Measurements from ENCODE around the gene RAF1. TPM values are rescaled to one million over a fixed set of nuclear protein-coding genes. Genes with fewer than 3 reads are reported as not detected.

RAF1 gene
- total RNA-seq, 1 experiment from 2014 or later: 64.3 TPM

GRCh38 chr3:12579456-12579855, 84.5 kb downstream of the RAF1 start:
- Histone ChIP-seq H3K9me2 (ENCODE audit: insufficient read depth) (no peaks in the 10 kb centered on the region), H3K9ac (ENCODE audit: low read length) (no peak overlapping the region), H3K9me3 (ENCODE audit: control insufficient read depth in 1 of 2, insufficient read depth in 1 of 2, low read depth in 1 of 2, low read length in 2 of 2) (no peaks in the 10 kb centered on the region), H2AFZ (ENCODE audit: low read depth, low read length, poor library complexity, severe bottlenecking) (no peak overlapping the region), H3K4me1 (ENCODE audit: control insufficient read depth in 1 of 2, insufficient read depth in 2 of 2, low read length in 2 of 2) (no peaks in the 10 kb centered on the region), H3K4me2 (ENCODE audit: low read length) (no peak overlapping the region), H3K4me3 (replicated peaks in 1 of 2; ENCODE audit: low read depth in 1 of 2, low read length in 2 of 2) (no peak overlapping the region), H3K79me2 (ENCODE audit: insufficient read depth, low read length) (no peaks in the 10 kb centered on the region; the same call in 1 of the 2 replicates), H3K27me3 (ENCODE audit: insufficient read depth, low read length) (no peaks in the 10 kb centered on the region), H4K20me1 (ENCODE audit: insufficient read depth) (no peaks in the 10 kb centered on the region; the same call in 1 of the 2 replicates), H3K36me3 (ENCODE audit: control insufficient read depth in 1 of 2, insufficient read depth in 2 of 2, low read length in 2 of 2) (peaks cover 21 to 48% of the 10 kb centered on the region in 2 experiments), H3K27ac (ENCODE audit: low read depth, low read length) (no peak overlapping the region)
- ChIA-PET POLR2A (no interaction called here), CTCF (no interaction called here), RAD21 (ENCODE audit: low non-redundant PET in 1 of 2, low total read pairs in 2 of 2, uncharacterized antibody in 2 of 2, unreplicated experiment in 2 of 2) (no interaction called here)
- BruUV-seq (replicated peaks): no TSS peak
- TF ChIP-seq ELF1 (IDR thresholded peaks at IDR 0.05; ENCODE audit: borderline replicate concordance, low read depth) (no peak), SP1 (IDR thresholded peaks at IDR 0.05; ENCODE audit: low read depth) (no peak), RAD21 (IDR thresholded peaks at IDR 0.05; ENCODE audit: low read depth) (no peak), EZH2phosphoT487 (IDR thresholded peaks at IDR 0.05; ENCODE audit: borderline replicate concordance) (no peak), ZBTB33 (IDR thresholded peaks at IDR 0.05; ENCODE audit: extremely low read depth, insufficient replicate concordance, low read length) (no peak), CTCF (IDR thresholded peaks at IDR 0.05 in 2 of 3, conservative IDR thresholded peaks at IDR 0.05 in 1 of 3; ENCODE audit: borderline replicate concordance in 1 of 3, insufficient read depth in 1 of 3, low read depth in 2 of 3, low read length in 2 of 3) (no peak), FOSL1 (IDR thresholded peaks at IDR 0.05; ENCODE audit: low read depth) (no peak)
- ATAC-seq (no peak), DNase-seq (ENCODE audit: low read depth, low spot score) (no peak)
- intact Hi-C loops (cut with micrococcal nuclease): no loop called here
